B cell (primary cell): ENCODE results near the gene ZNF816. TPM values are rescaled to one million over a fixed set of nuclear protein-coding genes. Genes with fewer than 3 reads are reported as not detected.

ENCODE experiments used
- ATAC-seq: fragments of 200-7000 bp; cut with Tn5 transposase; one replicate; pipeline ENCODE4 v1.10.0; 2021; ENCODE audit warnings: low read depth, mild to moderate bottlenecking, moderate number of reproducible peaks, moderate library complexity
- CTCF ChIA-PET: fragments of 350-600 bp; sonication (Branson Sonifier 250); formaldehyde crosslinking; loops from one replicate; lab custom pipeline; 2021; ENCODE audit warnings: antibody characterized with exemption, inconsistent platforms; lab: Charles Lee
- POLR2A ChIA-PET: fragments of 350-600 bp; sonication (Branson Sonifier 250); formaldehyde crosslinking; loops from one replicate; lab custom pipeline; 2021; ENCODE audit warnings: antibody characterized with exemption; lab: Charles Lee
- DNase-seq: peaks from one replicate; pipeline ENCODE4 v3.0.0; 2013
- H2AFZ ChIP-seq: 2 replicates; pipeline ENCODE4 v1.6.1; 2012; ENCODE audit warnings: mild to moderate bottlenecking, low read depth, low read length; ENCODE audit not compliant: insufficient read depth, poor library complexity, severe bottlenecking
- H3K27ac ChIP-seq, 2 donors: 1 replicate in 1 of 2; 2 replicates in 1 of 2; pipeline ENCODE4 v1.5.1; 2012 to 2013; ENCODE audit warnings: low read length in 2 of 2, mild to moderate bottlenecking in 2 of 2, moderate library complexity in 1 of 2
- H3K27me3 ChIP-seq, 4 experiments: fragments of 200-600 bp in 1 of 4; sonication (generic) in 1 of 4; replicated peaks in 1 of 4; 1 replicate in 2 of 4; 2 replicates in 2 of 4; pipeline versions ENCODE4 v1.6.1 to v1.7.0; 2013 to 2016; ENCODE audit warnings: low read length in 3 of 4, mild to moderate bottlenecking in 2 of 4, mixed read lengths in 1 of 4, moderate library complexity in 1 of 4; ENCODE audit not compliant: insufficient read depth in 4 of 4, control insufficient read depth in 3 of 4; ENCODE audit errors: control extremely low read depth in 1 of 4
- H3K36me3 ChIP-seq, 2 experiments: replicated peaks in 1 of 2; 1 replicate in 1 of 2; 2 replicates in 1 of 2; pipeline versions ENCODE4 v1.6.1 to v1.7.1; 2013; ENCODE audit warnings: low read length in 1 of 2; ENCODE audit not compliant: insufficient read depth in 2 of 2, control insufficient read depth in 1 of 2; ENCODE audit errors: control extremely low read depth in 1 of 2, extremely low read depth in 1 of 2
- H3K4me1 ChIP-seq, 2 donors: fragments of 200-600 bp in 1 of 2; sonication (generic) in 1 of 2; 1 replicate in 1 of 2; 2 replicates in 1 of 2; pipeline versions ENCODE4 v1.5.1 to v1.6.1; 2013 to 2017; ENCODE audit warnings: low read length in 2 of 2; ENCODE audit not compliant: control insufficient read depth in 2 of 2, insufficient read depth in 2 of 2
- H3K4me2 ChIP-seq: replicated peaks from 2 replicates; pipeline ENCODE3; 2012; ENCODE audit warnings: mild to moderate bottlenecking, low read depth, low read length; ENCODE audit not compliant: poor library complexity, severe bottlenecking
- H3K4me3 ChIP-seq, 5 experiments: fragments of 200-600 bp in 1 of 5; sonication (generic) in 1 of 5; 1 replicate in 3 of 5; 2 replicates in 2 of 5; pipeline versions ENCODE4 v1.5.1 to v1.7.0; 2011 to 2016; ENCODE audit warnings: low read length in 4 of 5, mild to moderate bottlenecking in 4 of 5, low read depth in 2 of 5, control low read depth in 1 of 5, moderate library complexity in 1 of 5; ENCODE audit not compliant: insufficient read depth in 1 of 5; ENCODE audit errors: control extremely low read depth in 1 of 5, extremely low read depth in 1 of 5
- H3K79me2 ChIP-seq: fragments of 200-600 bp; sonication (generic); one replicate; pipeline ENCODE4 v1.6.0; 2016; ENCODE audit warnings: low read length; ENCODE audit not compliant: control insufficient read depth, insufficient read depth
- H3K9ac ChIP-seq: fragments of 200-600 bp; sonication (generic); 2 replicates; pipeline ENCODE4 v1.6.1; 2017; ENCODE audit warnings: mild to moderate bottlenecking, low read length, moderate library complexity
- H3K9me3 ChIP-seq, 3 donors: one replicate each; pipeline versions ENCODE4 v1.6.1 to v1.7.1; 2013; ENCODE audit warnings: low read length in 2 of 3; ENCODE audit not compliant: control insufficient read depth in 2 of 3, insufficient read depth in 1 of 3; ENCODE audit errors: control extremely low read depth in 1 of 3
- H4K20me1 ChIP-seq: 2 replicates; pipeline ENCODE4 v1.6.0; 2012; ENCODE audit warnings: mild to moderate bottlenecking, low read length; ENCODE audit not compliant: insufficient read depth, control insufficient read depth, poor library complexity, severe bottlenecking
- H3K27ac Mint-ChIP-seq: one replicate; pipeline ENCODE4 v1.8.0; 2021; ENCODE audit warnings: mixed read lengths
- H3K27me3 Mint-ChIP-seq: one replicate; pipeline ENCODE4 v1.8.0; 2021; ENCODE audit warnings: mixed read lengths
- H3K4me1 Mint-ChIP-seq: one replicate; pipeline ENCODE4 v1.8.0; 2021; ENCODE audit warnings: mixed read lengths
- H3K4me3 Mint-ChIP-seq: one replicate; pipeline ENCODE4 v1.8.0; 2021; ENCODE audit warnings: mixed read lengths
- H3K9me3 Mint-ChIP-seq: one replicate; pipeline ENCODE4 v1.8.0; 2022; ENCODE audit warnings: mixed read lengths; ENCODE audit not compliant: insufficient read depth
- EZH2 ChIP-seq: IDR thresholded peaks from 2 replicates; pipeline ENCODE4 v1.6.1; 2012; ENCODE audit warnings: borderline replicate concordance, low read depth, mild to moderate bottlenecking, moderate library complexity, low read length; ENCODE audit not compliant: insufficient read depth, poor library complexity, severe bottlenecking
- WGBS: methylation state at CpG from one replicate; pipeline ENCODE4 v1.1.5; 2013; ENCODE audit warnings: missing lambda C conversion rate; ENCODE audit not compliant: insufficient coverage; 5-methylcytosine and 5-hydroxymethylcytosine counted together
- intact Hi-C: fragments of 100-400 bp; cut with micrococcal nuclease; formaldehyde crosslinking; loops from one replicate; pipeline ENCODE4 v1.10.0; 2022
- polyA plus RNA-seq: library from polyadenylated mRNA; depleted of rRNA; stranded (reverse); fragments of >200 nt; gene quantifications from 2 replicates; pipeline ENCODE4 v1.2.3, GENCODE V29; 2012
- total RNA-seq, 2 donors: library from RNA; stranded (reverse); fragments of 120-200 nt in 1 of 2; gene quantifications; 1 replicate in 1 of 2; 2 replicates in 1 of 2; pipeline versions ENCODE4 v1.2.3 to v1.2.4, GENCODE V29; 2013 to 2022
- TF ChIP-seq, protein P1 (sequence below): fragments of 200-600 bp; IDR thresholded peaks from one replicate; pipeline ENCODE4 v1.8.0; 2022; ENCODE audit warnings: antibody characterized with exemption, mild to moderate bottlenecking

The ZNF816 gene
- total and polyA plus RNA-seq, 2 donors (not counting 1 experiment from before 2014, with no cell fraction given), result 4.5 to 25.0 TPM

DNA sequence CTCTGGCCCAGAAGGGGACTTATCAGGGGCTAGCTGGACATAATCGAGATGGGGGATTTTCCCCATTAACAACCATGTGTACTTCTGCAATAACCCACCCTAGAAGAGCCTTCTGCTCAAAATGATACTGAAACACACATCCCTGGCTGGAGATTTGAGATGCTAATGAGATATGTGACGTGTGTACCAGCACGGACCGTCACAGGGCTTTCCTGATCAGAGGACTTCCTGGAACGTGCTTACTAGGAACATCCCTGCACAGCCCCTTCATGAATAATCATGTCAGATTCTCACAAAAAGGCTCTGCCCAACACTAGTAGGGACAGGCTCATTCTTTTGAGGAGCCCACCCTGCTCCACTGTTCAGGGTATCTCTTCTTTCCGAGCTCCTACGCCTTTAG, 44.5 kb upstream of the ZNF816 start:
- intact Hi-C loops, result no loop called here
- 88% methylated on average over 4 of the region's 7 CpGs for WGBS
- no peak overlapping the region for H3K27ac ChIP-seq
- ChIA-PET POLR2A (no interaction called here), CTCF (no interaction called here)
- H3K4me2 ChIP-seq, result no peak overlapping the region
- H3K4me3 ChIP-seq, result no peak overlapping the region
- H3K36me3 ChIP-seq, result no peaks in the 10 kb centered on the region
- no peak for ATAC-seq
- no peaks in the 10 kb centered on the region for H3K79me2 ChIP-seq
- TF ChIP-seq EZH2, result no peak
- TF ChIP-seq, protein P1, sequence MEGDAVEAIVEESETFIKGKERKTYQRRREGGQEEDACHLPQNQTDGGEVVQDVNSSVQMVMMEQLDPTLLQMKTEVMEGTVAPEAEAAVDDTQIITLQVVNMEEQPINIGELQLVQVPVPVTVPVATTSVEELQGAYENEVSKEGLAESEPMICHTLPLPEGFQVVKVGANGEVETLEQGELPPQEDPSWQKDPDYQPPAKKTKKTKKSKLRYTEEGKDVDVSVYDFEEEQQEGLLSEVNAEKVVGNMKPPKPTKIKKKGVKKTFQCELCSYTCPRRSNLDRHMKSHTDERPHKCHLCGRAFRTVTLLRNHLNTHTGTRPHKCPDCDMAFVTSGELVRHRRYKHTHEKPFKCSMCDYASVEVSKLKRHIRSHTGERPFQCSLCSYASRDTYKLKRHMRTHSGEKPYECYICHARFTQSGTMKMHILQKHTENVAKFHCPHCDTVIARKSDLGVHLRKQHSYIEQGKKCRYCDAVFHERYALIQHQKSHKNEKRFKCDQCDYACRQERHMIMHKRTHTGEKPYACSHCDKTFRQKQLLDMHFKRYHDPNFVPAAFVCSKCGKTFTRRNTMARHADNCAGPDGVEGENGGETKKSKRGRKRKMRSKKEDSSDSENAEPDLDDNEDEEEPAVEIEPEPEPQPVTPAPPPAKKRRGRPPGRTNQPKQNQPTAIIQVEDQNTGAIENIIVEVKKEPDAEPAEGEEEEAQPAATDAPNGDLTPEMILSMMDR, result no peak
- no peaks in the 10 kb centered on the region for H4K20me1 ChIP-seq
- Mint-ChIP-seq H3K27me3 (no peaks in the 10 kb centered on the region), H3K9me3 (no peaks in the 10 kb centered on the region), H3K27ac (no peak overlapping the region), H3K4me1 (no peaks in the 10 kb centered on the region), H3K4me3 (peak overlapping the region; percentile 37)
- H3K9me3 ChIP-seq, result peaks cover 0 to 45% (median 2%) of the 10 kb centered on the region in 3 donors
- peaks cover 0 to 4% (median 0%) of the 10 kb centered on the region in 4 experiments for H3K27me3 ChIP-seq
- DNase-seq, result no peak
- no peaks in the 10 kb centered on the region for H3K4me1 ChIP-seq
- no peak overlapping the region for H2AFZ ChIP-seq
- H3K9ac ChIP-seq, result no peak overlapping the region

DNA sequence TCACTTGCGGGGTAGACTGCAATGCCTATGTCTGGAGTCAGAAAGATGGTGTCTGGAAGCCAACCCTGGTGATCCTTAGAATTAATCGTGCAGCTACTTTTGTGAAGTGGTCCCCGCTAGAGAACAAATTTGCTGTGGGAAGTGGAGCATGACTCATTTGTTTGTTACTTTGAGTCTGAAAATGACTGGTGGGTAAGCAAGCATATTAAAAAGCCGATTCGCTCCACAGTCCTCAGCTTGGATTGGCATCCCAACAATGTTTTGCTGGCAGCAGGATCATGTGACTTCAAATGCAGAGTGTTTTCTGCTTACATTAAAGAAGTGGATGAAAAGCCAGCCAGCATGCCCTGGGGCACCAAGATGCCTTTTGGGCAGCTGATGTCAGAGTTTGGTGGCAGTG, 41.6 kb upstream of the ZNF816 start:
- H3K4me1 Mint-ChIP-seq, result no peaks in the 10 kb centered on the region
- no peak for ATAC-seq
- H3K9me3 Mint-ChIP-seq, result no peaks in the 10 kb centered on the region

More for the DNA sequence above, 41.6 kb upstream of the ZNF816 start:
- Histone ChIP-seq H3K9ac (no peak overlapping the region), H3K9me3 (peaks cover 0 to 37% (median 1%) of the 10 kb centered on the region in 3 donors), H3K36me3 (no peaks in the 10 kb centered on the region), H2AFZ (no peak overlapping the region), H4K20me1 (no peaks in the 10 kb centered on the region), H3K27me3 (peaks cover 0 to 4% (median 0%) of the 10 kb centered on the region in 4 experiments), H3K4me2 (no peak overlapping the region), H3K4me3 (no peak overlapping the region), H3K79me2 (no peaks in the 10 kb centered on the region), H3K4me1 (no peaks in the 10 kb centered on the region), H3K27ac (no peak overlapping the region)
- Mint-ChIP-seq H3K4me3 (no peak overlapping the region), H3K27ac (no peak overlapping the region), H3K27me3 (no peaks in the 10 kb centered on the region)
- intact Hi-C loops, result no loop called here
- CTCF ChIA-PET, result no interaction called here
- no peak for TF ChIP-seq EZH2
- TF ChIP-seq, protein P1, result no peak
- WGBS, result 98% methylated on average over 5 of the region's 5 CpGs
- POLR2A ChIA-PET, result no interaction called here
- DNase-seq, result no peak
